Measurements from ENCODE around the gene GREM2.

GRCh38 chr1:240562111-240562590 is 49.8 kb downstream of the GREM2 start:
- TF ChIP-seq USF2 (IDR thresholded peaks at IDR 0.05; ENCODE audit: low read depth, low read length) (no peak), CTCF (conservative IDR thresholded peaks at IDR 0.05; ENCODE audit: low read depth, low read length) (no peak), MAFK (IDR thresholded peaks at IDR 0.05; ENCODE audit: low read depth, low read length) (peak; percentile 61; the same call in 1 of the 2 replicates), POLR2A (IDR thresholded peaks at IDR 0.05; ENCODE audit: low read depth, low read length) (no peak), BHLHE40 (IDR thresholded peaks at IDR 0.05; ENCODE audit: low read depth, low read length) (no peak), SMC3 (IDR thresholded peaks at IDR 0.05; ENCODE audit: low read depth, low read length) (no peak)

All from IMR-90 (cell line).